Measurements from ENCODE around the gene DNAJA4. TPM values are rescaled to one million over a fixed set of nuclear protein-coding genes. Genes with fewer than 3 reads are reported as not detected.

The DNAJA4 gene
- total and polyA plus RNA-seq, 2 of the 13 experiments (the other 11 are each of a cell fraction or from before 2014, with no cell fraction given) = not detected

- TF ChIP-seq TGIF2 (CRISPR knock-in tag; IDR thresholded peaks at IDR 0.05) (peak; percentile 86), ZNF256 (CRISPR knock-in tag; conservative IDR thresholded peaks at IDR 0.05) (0 out of 2 replicates have a peak, but pooled peaks have one; percentile 33), FOXJ3 (CRISPR knock-in tag; IDR thresholded peaks at IDR 0.05; ENCODE audit: borderline replicate concordance) (no peak), RXRA (CRISPR knock-in tag; IDR thresholded peaks at IDR 0.05) (peak; percentile 76), ZNF383 (CRISPR knock-in tag; IDR thresholded peaks at IDR 0.05; ENCODE audit: borderline replicate concordance) (no peak), ZBTB42 (CRISPR knock-in tag; IDR thresholded peaks at IDR 0.05) (no peak), CBX5 (CRISPR knock-in tag; IDR thresholded peaks at IDR 0.05; ENCODE audit: borderline replicate concordance) (no peak), POLR2A (IDR thresholded peaks at IDR 0.05; ENCODE audit: insufficient read depth in 1 of 2, low read depth in 2 of 2, low read length in 2 of 2) (peak; percentile 93 to 95), KDM2A (CRISPR knock-in tag; IDR thresholded peaks at IDR 0.05; ENCODE audit: borderline replicate concordance, low read depth) (peak; percentile 88), GABPB1 (CRISPR knock-in tag; IDR thresholded peaks at IDR 0.05) (peak; percentile 94), SRSF4 (IDR thresholded peaks at IDR 0.05; ENCODE audit: low read depth, low read length, poor library complexity, severe bottlenecking) (no peak), ZNF431 (CRISPR knock-in tag; IDR thresholded peaks at IDR 0.05; ENCODE audit: borderline replicate concordance, low read depth) (no peak), ZFP90 (CRISPR knock-in tag; IDR thresholded peaks at IDR 0.05; ENCODE audit: borderline replicate concordance) (no peak; the same call in 1 of the 2 replicates), KLF15 (CRISPR knock-in tag; IDR thresholded peaks at IDR 0.05; ENCODE audit: borderline replicate concordance) (no peak), ZNF34 (CRISPR knock-in tag; IDR thresholded peaks at IDR 0.05; ENCODE audit: borderline replicate concordance) (no peak), SNRNP70 (IDR thresholded peaks at IDR 0.05; ENCODE audit: low read depth, low read length) (no peak), FUBP1 (CRISPR knock-in tag; IDR thresholded peaks at IDR 0.05; ENCODE audit: borderline replicate concordance) (no peak), WIZ (CRISPR knock-in tag; IDR thresholded peaks at IDR 0.05) (no peak; the same call in 1 of the 2 replicates), ADNP (CRISPR knock-in tag; IDR thresholded peaks at IDR 0.05) (no peak), CTCF (CRISPR knock-in tag; IDR thresholded peaks at IDR 0.05) (no peak), MXD1 (CRISPR knock-in tag; IDR thresholded peaks at IDR 0.05) (peak; percentile 90; the same call in 1 of the 2 replicates), ZNF607 (CRISPR knock-in tag; IDR thresholded peaks at IDR 0.05; ENCODE audit: borderline replicate concordance) (0 out of 2 replicates have a peak, but pooled peaks have one; percentile 16), MEF2D (CRISPR knock-in tag; IDR thresholded peaks at IDR 0.05) (peak; percentile 62; the same call in 1 of the 2 replicates), KLF16 (CRISPR knock-in tag; IDR thresholded peaks at IDR 0.05) (no peak), TARDBP (CRISPR knock-in tag; IDR thresholded peaks at IDR 0.05) (peak; percentile 84)
These were observed 35.0 kb downstream of the DNAJA4 start, which contains the start of gene SKIC8 (continued) for GRCh38 chr15:78299101-78299930.

Measured in HepG2 (cell line).